ENCODE measurements around the gene DMRTC1B.
"Not testable (repeated sequence)": the region's sequence is repeated elsewhere in the genome, so short reads cannot be mapped to it uniquely, and the experiment has no call there.

Gene DMRTC1B

DNA sequence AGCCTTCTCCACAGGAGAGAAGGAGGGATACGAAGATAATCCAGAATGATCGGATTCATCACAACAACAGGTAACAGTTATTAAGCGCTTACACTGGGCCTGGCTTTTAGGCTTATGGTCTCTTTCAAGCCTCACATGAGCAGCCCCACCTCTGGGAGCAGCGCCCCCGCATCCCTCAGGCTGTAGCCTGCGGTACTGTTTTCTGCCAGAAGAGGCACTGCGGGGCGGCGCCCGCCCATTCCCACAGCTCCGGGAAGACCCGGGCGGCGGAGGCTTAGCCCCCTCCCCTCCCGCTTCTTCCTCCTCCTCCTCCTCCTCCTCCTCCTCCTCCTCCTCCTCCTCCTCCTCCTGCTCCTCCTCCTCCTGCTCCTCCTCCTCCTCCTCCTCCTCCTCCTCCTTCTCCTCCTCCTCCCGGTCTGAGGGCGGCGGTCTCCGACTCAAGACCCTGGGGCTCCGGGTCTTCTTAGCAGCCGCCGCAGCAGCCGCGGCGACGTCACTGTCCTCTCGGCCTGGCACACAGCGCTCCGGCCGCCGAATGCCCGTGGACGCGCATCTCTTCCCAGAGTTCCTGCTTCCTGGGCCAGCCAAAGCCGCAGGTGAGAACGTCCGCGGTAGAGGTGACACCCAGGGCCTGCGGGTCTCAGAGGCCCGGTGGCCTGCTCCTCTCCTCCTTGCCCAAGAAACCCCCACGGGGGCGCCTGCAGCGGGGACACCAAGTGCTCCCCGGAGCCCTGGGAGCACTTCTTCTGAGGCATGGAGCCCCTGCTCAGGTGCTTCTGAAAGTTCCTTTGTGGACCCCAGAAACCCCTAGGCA is at the start of gene DMRTC1B:
TSS of gene DMRTC1B (plus strand) at position 238 of the 814 bp plus-strand sequence. CDS start 68,246 bp downstream, outside the sequence.
- H3K27ac ChIP-seq; H3K4me3 ChIP-seq; DNase-seq (ENCODE audit: low spot score): not testable (repeated sequence)

- H3K4me3 ChIP-seq = no peak overlapping the region
- no peak for TF ChIP-seq CTCF (IDR thresholded peaks at IDR 0.05)
- no peak for DNase-seq (ENCODE audit: low spot score)
- H3K27ac ChIP-seq = no peak overlapping the region
Measured at GRCh38 chrX:72727846-72728245, 48.8 kb upstream of the DMRTC1B start.

GRCh38 chrX:72733636-72734035 is 43.1 kb upstream of the DMRTC1B start:
- H3K27ac ChIP-seq; H3K4me3 ChIP-seq; DNase-seq (ENCODE audit: low spot score): not testable (repeated sequence)

GRCh38 chrX:72735561-72735960 is 41.1 kb upstream of the DMRTC1B start:
- Histone ChIP-seq H3K4me3 (no peak overlapping the region), H3K27ac (no peak overlapping the region)
- no peak for TF ChIP-seq CTCF (IDR thresholded peaks at IDR 0.05)
- no peak for DNase-seq (ENCODE audit: low spot score)

DNA sequence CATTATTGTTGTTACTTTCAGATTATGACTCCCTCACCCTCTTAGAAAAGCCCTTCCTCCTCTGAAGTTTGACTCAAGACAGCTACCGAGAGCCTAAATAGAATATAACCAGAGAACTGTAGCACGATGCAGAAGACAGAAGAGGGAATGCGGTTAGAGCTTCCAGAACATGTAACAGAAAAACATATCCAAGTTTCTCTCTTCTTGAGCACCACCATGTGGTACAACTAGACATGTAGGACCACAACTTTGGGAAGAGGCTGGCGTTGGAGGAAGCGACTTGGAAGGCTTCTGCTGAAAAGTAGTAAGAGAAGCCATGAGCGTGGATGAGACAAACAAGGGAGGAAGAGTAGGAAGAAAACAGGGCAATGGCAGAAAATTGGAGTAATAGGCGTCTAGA is 31.1 kb upstream of the DMRTC1B start:
- not testable (repeated sequence) for H3K27ac ChIP-seq; H3K4me3 ChIP-seq; DNase-seq (ENCODE audit: low spot score)

DNA sequence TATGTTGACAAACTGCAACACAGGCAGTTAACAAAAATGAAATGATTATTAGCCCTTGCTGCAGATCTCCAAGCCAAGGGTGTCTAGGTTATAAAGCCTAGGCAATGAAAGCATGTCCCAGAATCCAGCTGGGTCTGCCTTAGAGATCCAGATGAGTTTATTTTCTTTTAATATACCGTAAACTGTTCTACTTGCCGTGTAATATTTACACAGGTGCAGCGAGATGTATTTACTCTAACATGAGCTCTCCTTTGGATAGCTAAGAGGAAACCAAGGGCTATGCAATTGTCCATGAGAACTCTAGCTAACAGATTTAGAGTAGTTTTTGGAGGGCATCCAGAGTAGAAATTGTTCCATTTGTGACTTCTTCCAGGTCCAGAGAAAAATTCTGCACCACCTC is 28.1 kb upstream of the DMRTC1B start:
- not testable (repeated sequence) for H3K4me3 ChIP-seq; DNase-seq (ENCODE audit: low spot score); H3K27ac ChIP-seq

- not testable (repeated sequence) for H3K27ac ChIP-seq; DNase-seq (ENCODE audit: low spot score); H3K4me3 ChIP-seq
Measured at GRCh38 chrX:72760454-72760853, 16.2 kb upstream of the DMRTC1B start.

DNA sequence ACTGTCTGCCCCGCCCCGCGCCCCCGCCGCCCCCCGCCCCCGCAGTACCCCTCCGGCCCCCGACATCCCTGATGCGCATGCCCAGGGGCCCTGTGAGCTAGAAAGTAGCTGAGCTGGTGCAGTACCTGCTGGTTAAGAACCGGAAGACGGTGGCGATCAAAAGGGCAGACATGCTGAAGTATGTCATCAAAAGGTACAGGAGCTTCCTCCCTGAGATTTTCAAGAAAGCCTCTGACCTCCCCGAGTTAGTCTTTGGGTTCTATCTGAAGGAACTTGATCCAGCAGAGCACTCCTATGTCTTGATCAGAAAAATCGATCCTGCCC is 739 bp downstream of the DMRTC1B start:
- DNase-seq (ENCODE audit: low spot score); H3K27ac ChIP-seq; H3K4me3 ChIP-seq: not testable (repeated sequence)

DNA sequence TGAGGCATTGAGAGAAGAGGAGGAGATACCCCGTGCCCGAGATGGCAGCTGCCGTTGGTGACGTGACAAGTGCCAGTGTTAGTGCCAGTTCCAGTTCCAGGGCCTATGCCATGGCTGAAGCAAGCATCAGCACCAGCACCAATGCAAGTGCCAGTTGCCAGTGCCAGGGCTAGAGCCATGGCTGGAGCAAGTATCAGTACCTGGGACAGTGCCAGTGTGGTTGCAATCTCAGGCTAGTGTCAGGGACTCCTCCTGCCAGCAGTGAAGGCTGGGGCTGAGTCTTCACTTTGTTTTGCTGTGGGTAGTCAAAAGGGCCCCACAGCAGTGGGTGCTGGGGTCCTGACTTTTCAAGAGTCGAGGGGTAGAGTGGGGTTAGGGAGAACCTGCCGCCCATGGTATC is 1.5 kb downstream of the DMRTC1B start:
- H3K27ac ChIP-seq; DNase-seq (ENCODE audit: low spot score); H3K4me3 ChIP-seq: not testable (repeated sequence)

DNA sequence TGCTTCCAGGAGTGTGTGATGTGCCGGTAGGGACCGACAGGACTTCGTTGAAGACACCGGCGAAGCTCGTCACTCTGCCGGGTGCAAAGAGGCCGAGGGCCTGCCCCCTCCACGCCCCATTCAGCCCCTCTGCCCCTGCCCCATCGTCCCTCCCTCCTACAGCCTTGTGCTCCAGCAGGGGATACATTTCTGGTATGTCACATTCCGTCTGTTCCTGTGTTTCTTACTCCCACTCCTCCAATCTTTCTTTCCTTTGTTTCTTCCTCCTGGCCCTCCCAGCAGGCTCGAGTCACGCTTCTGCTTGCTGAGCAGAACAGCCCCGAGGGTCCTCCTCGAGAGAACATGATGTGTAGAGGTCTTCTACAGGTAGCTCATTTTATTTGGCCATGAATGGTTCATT is 5.9 kb downstream of the DMRTC1B start, which contains the start of gene FAM236B:
TSS of gene FAM236B (minus strand) at position 101 of the 400 bp plus-strand sequence. CDS start at position 1, 100 bp downstream.
- DNase-seq (ENCODE audit: low spot score); H3K27ac ChIP-seq; H3K4me3 ChIP-seq: not testable (repeated sequence)

DNA sequence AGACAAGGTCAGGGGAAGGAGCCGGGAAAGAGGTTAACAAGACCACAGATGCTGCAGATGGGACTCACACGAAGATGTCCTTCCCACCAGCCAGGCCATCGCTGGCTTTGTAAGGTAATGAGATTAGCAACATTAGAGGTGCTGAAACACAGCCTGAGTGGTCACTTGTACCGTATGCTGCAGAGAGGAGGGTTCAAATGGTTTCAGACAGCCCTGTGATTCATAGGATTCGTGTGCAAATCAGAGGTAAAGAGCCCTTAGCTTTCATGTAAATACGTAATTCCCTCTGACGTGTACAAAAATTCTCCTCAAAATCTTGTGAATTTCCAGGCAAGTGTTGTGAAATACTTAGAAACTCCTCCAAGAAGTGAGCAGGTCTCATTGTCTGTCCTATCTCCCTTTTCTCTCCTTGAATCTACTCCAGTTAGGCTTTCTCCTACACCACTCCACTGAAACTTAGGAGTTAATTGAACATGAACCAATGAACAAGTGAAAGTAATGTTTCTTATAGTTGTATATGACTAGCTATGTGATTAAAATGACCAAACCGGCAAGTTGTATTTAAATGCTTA is 6.8 kb downstream of the DMRTC1B start:
- H3K4me3 ChIP-seq; DNase-seq (ENCODE audit: low spot score); H3K27ac ChIP-seq: not testable (repeated sequence)

DNA sequence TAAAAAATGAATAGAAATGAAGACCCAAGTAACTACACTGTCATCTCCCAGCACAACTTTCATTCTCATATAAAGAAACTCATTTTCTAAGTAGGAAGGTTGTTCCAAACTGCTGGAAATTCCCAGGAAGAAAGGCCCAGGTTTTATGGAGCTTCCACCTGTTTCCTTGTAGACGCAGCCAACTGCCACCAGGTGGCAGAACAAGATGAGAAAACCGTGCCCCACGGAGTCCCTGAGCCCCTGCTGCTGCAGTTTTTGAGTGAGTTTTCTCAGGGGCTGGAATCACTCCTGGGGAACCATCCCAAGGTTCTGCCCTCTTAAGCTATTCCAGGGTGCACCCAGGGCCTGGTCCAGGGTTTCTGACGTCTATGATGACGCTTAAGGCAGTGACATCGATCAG is 7.3 kb downstream of the DMRTC1B start:
- H3K4me3 ChIP-seq; DNase-seq (ENCODE audit: low spot score); H3K27ac ChIP-seq: not testable (repeated sequence)

- not testable (repeated sequence) for DNase-seq (ENCODE audit: low spot score); H3K27ac ChIP-seq; H3K4me3 ChIP-seq
Measured at GRCh38 chrX:72788142-72788541, 11.5 kb downstream of the DMRTC1B start.

GRCh38 chrX:72790390-72790789 is 13.7 kb downstream of the DMRTC1B start:
- not testable (repeated sequence) for H3K27ac ChIP-seq; DNase-seq (ENCODE audit: low spot score); H3K4me3 ChIP-seq

GRCh38 chrX:72808110-72808509 is 31.4 kb downstream of the DMRTC1B start, which contains the start of gene FAM236D:
Gene FAM236D, minus strand, starts transcription at chrX:72808210. Its CDS starts 100 bp downstream, at chrX:72808110.
- not testable (repeated sequence) for H3K4me3 ChIP-seq; H3K27ac ChIP-seq; DNase-seq (ENCODE audit: low spot score)

DNA sequence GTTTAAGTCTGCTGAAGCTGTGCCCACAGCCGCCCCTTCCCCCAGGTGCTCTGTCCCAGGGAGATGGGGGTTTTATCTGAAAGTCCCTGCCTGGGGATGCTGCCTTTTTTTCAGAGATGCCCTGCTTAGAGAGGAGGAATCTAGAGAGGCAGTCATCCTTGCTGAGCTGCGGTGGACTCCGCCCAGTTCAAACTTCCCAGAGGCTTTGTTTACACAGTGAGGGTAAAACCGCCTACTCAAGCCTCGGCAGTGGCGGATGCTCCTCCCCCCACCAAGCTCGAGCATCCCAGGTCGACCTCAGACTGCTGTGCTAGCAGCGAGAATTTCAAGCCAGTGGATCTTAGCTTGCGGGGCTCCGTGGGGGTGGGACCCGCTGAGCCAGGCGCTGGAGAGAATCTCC is 54.0 kb downstream of the DMRTC1B start:
- not testable (repeated sequence) for H3K4me3 ChIP-seq; DNase-seq (ENCODE audit: low spot score); H3K27ac ChIP-seq

DNA sequence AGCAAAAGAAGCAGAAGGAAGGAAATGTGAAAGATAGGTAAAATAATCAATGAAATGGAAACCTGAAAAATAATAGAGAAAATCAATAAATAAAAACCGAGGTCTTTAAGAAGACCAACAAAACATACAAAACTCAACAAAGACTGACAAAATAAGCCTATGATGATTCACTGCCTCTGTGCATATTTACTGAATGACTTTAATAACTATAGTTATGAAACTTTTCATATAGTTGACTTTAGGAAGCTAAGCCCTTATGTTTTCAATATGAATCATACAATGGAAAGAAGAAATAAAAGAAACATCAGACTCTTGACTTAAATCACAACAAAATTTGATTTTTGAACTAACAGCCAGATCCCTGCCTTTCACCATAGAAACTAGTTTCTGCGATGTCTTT is 60.8 kb downstream of the DMRTC1B start:
- DNase-seq (ENCODE audit: low spot score); H3K27ac ChIP-seq; H3K4me3 ChIP-seq: not testable (repeated sequence)

Data from coronary artery (tissue), 2 donors.